ENCODE data around the gene PROX2. TPM values are rescaled to one million over a fixed set of nuclear protein-coding genes. Genes with fewer than 3 reads are reported as not detected.

PROX2 gene
- total RNA-seq, 1 experiment from 2014 or later = not detected

GRCh38 chr14:74846968-74847665, 28.8 kb downstream of the PROX2 start:
- no peak for DNase-seq (ENCODE audit: low spot score)

GRCh38 chr14:74846168-74846567, 29.8 kb downstream of the PROX2 start:
- no peak for DNase-seq (ENCODE audit: low spot score)

- DNase-seq (ENCODE audit: low spot score) = no peak
Observed at GRCh38 chr14:74843653-74844052, 32.3 kb downstream of the PROX2 start.

- no peak for DNase-seq (ENCODE audit: low spot score)
Observed at GRCh38 chr14:74841230-74842207, 34.4 kb downstream of the PROX2 start.

- no peak for DNase-seq (ENCODE audit: low spot score)
Observed at GRCh38 chr14:74840603-74841030, 35.3 kb downstream of the PROX2 start.

- no peak for DNase-seq (ENCODE audit: low spot score)
Observed at GRCh38 chr14:74838166-74838565, 37.8 kb downstream of the PROX2 start.

- DNase-seq (ENCODE audit: low spot score) = no peak
Observed at GRCh38 chr14:74836251-74836960, 39.5 kb downstream of the PROX2 start.

- no peak for DNase-seq (ENCODE audit: low spot score)
Observed at GRCh38 chr14:74835645-74836250, 40.2 kb downstream of the PROX2 start.

- DNase-seq (ENCODE audit: low spot score) = no peak
Observed at GRCh38 chr14:74834692-74835392, 41.1 kb downstream of the PROX2 start.

GRCh38 chr14:74832849-74833248, 43.1 kb downstream of the PROX2 start:
- no peak for DNase-seq (ENCODE audit: low spot score)

GRCh38 chr14:74829251-74829650, 46.7 kb downstream of the PROX2 start:
- DNase-seq (ENCODE audit: low spot score) = no peak

GRCh38 chr14:74826574-74826973, 49.4 kb downstream of the PROX2 start:
- DNase-seq (ENCODE audit: low spot score) = no peak

Other genes starting within 250 kb of the PROX2 start
- gene AREL1, start 163.1 kb downstream of the PROX2 start, total RNA-seq (2014; rRNA removed; shearing (Covaris generic)) = 25.8 and 28.1 TPM in 2 replicates
- 32.3 and 39.7 TPM in 2 replicates for gene FCF1, start 163.0 kb downstream of the PROX2 start, total RNA-seq (2014; rRNA removed; shearing (Covaris generic))
- 9.6 and 15.6 TPM in 2 replicates for gene YLPM1, start 112.8 kb downstream of the PROX2 start, total RNA-seq (2014; rRNA removed; shearing (Covaris generic))
- 26.1 and 29.9 TPM in 2 replicates for gene DLST, start 5.8 kb upstream of the PROX2 start, total RNA-seq (2014; rRNA removed; shearing (Covaris generic))
- gene RPS6KL1, start 47.1 kb upstream of the PROX2 start, total RNA-seq (2014; rRNA removed; shearing (Covaris generic)) = not detected in 2 replicates
- gene PGF, start 79.5 kb upstream of the PROX2 start, total RNA-seq (2014; rRNA removed; shearing (Covaris generic)) = 2.6 and 3.1 TPM in 2 replicates
- gene EIF2B2, start 126.8 kb upstream of the PROX2 start, total RNA-seq (2014; rRNA removed; shearing (Covaris generic)) = 51.0 and 90.5 TPM in 2 replicates
- gene MLH3, start 175.3 kb upstream of the PROX2 start, total RNA-seq (2014; rRNA removed; shearing (Covaris generic)) = 6.6 and 11.8 TPM in 2 replicates
- gene ACYP1, start 187.9 kb upstream of the PROX2 start, total RNA-seq (2014; rRNA removed; shearing (Covaris generic)) = 9.7 and 14.8 TPM in 2 replicates
- 0.21 and 2.7 TPM in 2 replicates for gene ZC2HC1C, start 193.5 kb upstream of the PROX2 start, total RNA-seq (2014; rRNA removed; shearing (Covaris generic))

Data from H4 (cell line).